ENCODE measurements around the gene PRF1. TPM values are rescaled to one million over a fixed set of nuclear protein-coding genes. Genes with fewer than 3 reads are reported as not detected.

The PRF1 gene
- total RNA-seq, 2 donors from 2014 or later, result not detected

GRCh38 chr10:70571636-70572439, 30.7 kb downstream of the PRF1 start:
- Histone ChIP-seq H3K4me3 (ENCODE audit: low read length) (no peak overlapping the region), H3K27ac (ENCODE audit: low read depth, low read length) (no peak overlapping the region), H3K4me1 (ENCODE audit: control insufficient read depth, insufficient read depth, low read length) (no peaks in the 10 kb centered on the region), H3K36me3 (ENCODE audit: control insufficient read depth, insufficient read depth, low read length) (no peaks in the 10 kb centered on the region), H3K9me3 (ENCODE audit: control insufficient read depth, low read length) (no peaks in the 10 kb centered on the region), H3K27me3 (ENCODE audit: control insufficient read depth, insufficient read depth, low read length, poor library complexity, severe bottlenecking) (no peaks in the 10 kb centered on the region), H3K9ac (ENCODE audit: extremely low read depth, low read length, poor library complexity, severe bottlenecking) (no peak overlapping the region)
- TF ChIP-seq CTCF (conservative IDR thresholded peaks at IDR 0.05), result no peak
- DNase-seq, result no peak
- Mint-ChIP-seq H3K27ac (no peak overlapping the region), H3K9me3 (no peaks in the 10 kb centered on the region), H3K36me3 (ENCODE audit: low read depth) (peaks cover 2% of the 10 kb centered on the region), H3K27me3 (ENCODE audit: insufficient read depth) (no peaks in the 10 kb centered on the region), H3K4me1 (no peaks in the 10 kb centered on the region), H3K4me3 (no peak overlapping the region)
- WGBS, 2 experiments (ENCODE audit: insufficient coverage in 1 of 2, insufficient read length in 1 of 2), result 84 to 94% methylated on average over 10 to 16 of the region's 16 CpGs

- peaks cover 2% of the 10 kb centered on the region for H3K36me3 Mint-ChIP-seq (ENCODE audit: low read depth)
- H3K4me1 Mint-ChIP-seq, result no peaks in the 10 kb centered on the region
- no peak for DNase-seq
- Histone ChIP-seq H3K27me3 (ENCODE audit: control insufficient read depth, insufficient read depth, low read length, poor library complexity, severe bottlenecking) (no peaks in the 10 kb centered on the region), H3K36me3 (ENCODE audit: control insufficient read depth, insufficient read depth, low read length) (no peaks in the 10 kb centered on the region), H3K4me3 (ENCODE audit: low read length) (no peak overlapping the region), H3K4me1 (ENCODE audit: control insufficient read depth, insufficient read depth, low read length) (no peaks in the 10 kb centered on the region), H3K27ac (ENCODE audit: low read depth, low read length) (no peak overlapping the region), H3K9ac (ENCODE audit: extremely low read depth, low read length, poor library complexity, severe bottlenecking) (no peak overlapping the region), H3K9me3 (ENCODE audit: control insufficient read depth, low read length) (no peaks in the 10 kb centered on the region)
- H3K9me3 Mint-ChIP-seq, result no peaks in the 10 kb centered on the region
- no peak overlapping the region for H3K4me3 Mint-ChIP-seq
- 64 to 69% methylated on average over 3 to 4 of the region's 4 CpGs for WGBS, 2 experiments (ENCODE audit: insufficient coverage in 1 of 2, insufficient read length in 1 of 2)
- no peak overlapping the region for H3K27ac Mint-ChIP-seq
- TF ChIP-seq CTCF (conservative IDR thresholded peaks at IDR 0.05), result no peak
- no peaks in the 10 kb centered on the region for H3K27me3 Mint-ChIP-seq (ENCODE audit: insufficient read depth)
These were observed 31.3 kb downstream of the PRF1 start for GRCh38 chr10:70571236-70571635.

GRCh38 chr10:70568781-70569495, 33.6 kb downstream of the PRF1 start:
- 85 to 91% methylated on average over 2 to 6 of the region's 7 CpGs for WGBS, 2 experiments (ENCODE audit: insufficient coverage in 1 of 2, insufficient read length in 1 of 2)
- H3K36me3 Mint-ChIP-seq (ENCODE audit: low read depth), result peaks cover 3% of the 10 kb centered on the region
- Histone ChIP-seq H3K9me3 (ENCODE audit: control insufficient read depth, low read length) (no peaks in the 10 kb centered on the region), H3K27me3 (ENCODE audit: control insufficient read depth, insufficient read depth, low read length, poor library complexity, severe bottlenecking) (no peaks in the 10 kb centered on the region), H3K9ac (ENCODE audit: extremely low read depth, low read length, poor library complexity, severe bottlenecking) (no peak overlapping the region), H3K36me3 (ENCODE audit: control insufficient read depth, insufficient read depth, low read length) (no peaks in the 10 kb centered on the region), H3K27ac (ENCODE audit: low read depth, low read length) (no peak overlapping the region), H3K4me1 (ENCODE audit: control insufficient read depth, insufficient read depth, low read length) (no peaks in the 10 kb centered on the region), H3K4me3 (ENCODE audit: low read length) (no peak overlapping the region)
- no peaks in the 10 kb centered on the region for H3K27me3 Mint-ChIP-seq (ENCODE audit: insufficient read depth)
- H3K4me3 Mint-ChIP-seq, result no peak overlapping the region
- H3K4me1 Mint-ChIP-seq, result no peaks in the 10 kb centered on the region
- no peak for DNase-seq
- no peaks in the 10 kb centered on the region for H3K9me3 Mint-ChIP-seq
- H3K27ac Mint-ChIP-seq, result no peak overlapping the region
- no peak for TF ChIP-seq CTCF (conservative IDR thresholded peaks at IDR 0.05)
